HepG2 (cell line): ENCODE data around the gene CDT1. TPM values are rescaled to one million over a fixed set of nuclear protein-coding genes. Genes with fewer than 3 reads are reported as not detected.

ENCODE experiments used
- ATAC-seq: fragments of 200-7000 bp; cut with Tn5 transposase; 3 replicates; pipeline ENCODE4 v1.9.1; 2020; ENCODE audit warnings: mild to moderate bottlenecking, moderate library complexity
- BruUV-seq: library from RNA; stranded (reverse); fragments of 400-500 nt; replicated peaks from 2 replicates; lab custom pipeline; 2021; lab: Mats Ljungman, UMichigan
- CTCF ChIA-PET: fragments of 300-600 bp; formaldehyde crosslinking; extraction: SDS; loops from one replicate; lab custom pipeline; 2021; ENCODE audit warnings: low total read pairs, inconsistent platforms, low intra/inter-chr PET ratio; lab: Yijun Ruan, JAX
- POLR2A ChIA-PET: fragments of 350-600 bp; sonication (Branson Sonifier 250); formaldehyde crosslinking; loops from one replicate; lab custom pipeline; 2020; ENCODE audit warnings: antibody characterized with exemption, inconsistent platforms; lab: Yijun Ruan, JAX
- DNase-seq: peaks from one replicate; pipeline ENCODE4 v3.0.0-alpha.2; 2015; ENCODE audit warnings: low spot score
- FAIRE-seq: peaks from 3 replicates; lab custom pipeline; 2011; peaks lifted over from hg19 to GRCh38; lab: Jason Lieb, UNC
- H2AFZ ChIP-seq: one replicate; pipeline ENCODE4 v1.6.1; 2011; ENCODE audit warnings: low read length, inconsistent platforms
- H3K27ac ChIP-seq: fragments of 300-600 bp; 3 replicates; pipeline ENCODE4 v1.8.0; 2011; ENCODE audit warnings: mixed run types, mild to moderate bottlenecking, mixed read lengths, low read length, inconsistent platforms; ENCODE audit not compliant: insufficient read depth; ENCODE audit errors: extremely low read length
- H3K27me3 ChIP-seq, 2 experiments: fragments of 200-600 bp in 1 of 2; 2 replicates in 1 of 2; 3 replicates in 1 of 2; pipeline versions ENCODE4 v1.6.0 to v1.8.0; 2011; ENCODE audit warnings: low read length in 2 of 2, mild to moderate bottlenecking in 2 of 2, moderate library complexity in 2 of 2, inconsistent platforms in 1 of 2; ENCODE audit not compliant: insufficient read depth in 2 of 2, control insufficient read depth in 1 of 2
- H3K36me3 ChIP-seq, 2 experiments: fragments of 200-600 bp in 1 of 2; replicated peaks in 1 of 2; 2 replicates in 1 of 2; 3 replicates in 1 of 2; pipeline versions ENCODE4 v1.5.1 to v1.8.0; 2011; ENCODE audit warnings: low read length in 2 of 2, inconsistent platforms in 1 of 2; ENCODE audit not compliant: insufficient read depth in 2 of 2, control insufficient read depth in 1 of 2
- H3K4me1 ChIP-seq: 2 replicates; pipeline ENCODE4 v1.5.1; 2012; ENCODE audit warnings: low read length, inconsistent platforms; ENCODE audit not compliant: insufficient read depth
- H3K4me2 ChIP-seq: 2 replicates; pipeline ENCODE4 v1.6.0; 2011; ENCODE audit warnings: low read depth, low read length, inconsistent platforms
- H3K4me3 ChIP-seq, 3 experiments: fragments of 200-600 bp in 1 of 3; sonication (generic), shearing (Covaris generic) in 1 of 3; replicated peaks in 1 of 3; 2 replicates each; pipeline ENCODE4 v1.5.1; 2011 to 2016; ENCODE audit warnings: low read length in 3 of 3, inconsistent platforms in 2 of 3, low read depth in 2 of 3, mild to moderate bottlenecking in 2 of 3, control low read depth in 1 of 3, mixed read lengths in 1 of 3; ENCODE audit not compliant: insufficient read depth in 1 of 3
- H3K79me2 ChIP-seq: one replicate; pipeline ENCODE4 v1.6.1; 2011; ENCODE audit warnings: low read length, inconsistent platforms; ENCODE audit not compliant: insufficient read depth
- H3K9ac ChIP-seq: 2 replicates; pipeline ENCODE4 v1.6.0; 2011; ENCODE audit warnings: mild to moderate bottlenecking, low read depth, low read length, inconsistent platforms; ENCODE audit not compliant: insufficient read depth
- H3K9me3 ChIP-seq: 2 replicates; pipeline ENCODE4 v1.5.1; 2012; ENCODE audit warnings: mild to moderate bottlenecking, low read length
- H4K20me1 ChIP-seq: 2 replicates; pipeline ENCODE4 v1.6.0; 2011; ENCODE audit warnings: inconsistent platforms, mild to moderate bottlenecking, low read length, moderate library complexity; ENCODE audit not compliant: insufficient read depth
- ARID2 ChIP-seq: sonication (generic); formaldehyde crosslinking; IDR thresholded peaks from 2 replicates; pipeline ENCODE4 v1.8.1; 2022; ENCODE audit warnings: mild to moderate bottlenecking, missing genetic modification reagents, borderline replicate concordance
- CSRNP2 ChIP-seq: sonication (generic); formaldehyde crosslinking; conservative IDR thresholded peaks from 2 replicates; pipeline ENCODE4 v1.8.0; 2022; ENCODE audit warnings: low read depth, missing genetic modification reagents
- DNMT3B ChIP-seq: conservative IDR thresholded peaks from 2 replicates; pipeline ENCODE4 v1.6.1; 2016; ENCODE audit warnings: missing biosample characterization, control low read depth
- FOXC1 ChIP-seq: sonication (generic); formaldehyde crosslinking; IDR thresholded peaks from 2 replicates; pipeline ENCODE4 v1.8.0; 2022; ENCODE audit warnings: mild to moderate bottlenecking, missing genetic modification reagents, borderline replicate concordance
- KDM4B ChIP-seq: sonication (generic); formaldehyde crosslinking; IDR thresholded peaks from 2 replicates; pipeline ENCODE4 v1.4.0; 2020; ENCODE audit warnings: missing genetic modification reagents
- PHF5A ChIP-seq: IDR thresholded peaks from one replicate; pipeline ENCODE4 v1.6.1; 2018; ENCODE audit warnings: low read depth, missing genetic modification reagents; ENCODE audit not compliant: unreplicated experiment
- TBL1XR1 ChIP-seq: fragments of 150-350 bp; IDR thresholded peaks from 2 replicates; pipeline ENCODE4 v1.6.1; 2014; ENCODE audit warnings: borderline replicate concordance, low read length; ENCODE audit not compliant: partially characterized antibody
- ZBTB40 ChIP-seq, 2 experiments: fragments of 450-650 bp in 1 of 2; sonication (generic) in 1 of 2; formaldehyde crosslinking in 1 of 2; IDR thresholded peaks; 2 replicates each; pipeline versions ENCODE4 v1.6.1 to v1.8.0; 2016 to 2022; ENCODE audit warnings: antibody characterized with exemption in 1 of 2, mild to moderate bottlenecking in 1 of 2, missing genetic modification reagents in 1 of 2
- ZBTB42 ChIP-seq: sonication (generic); formaldehyde crosslinking; IDR thresholded peaks from 2 replicates; pipeline ENCODE4 v1.5.0; 2020; ENCODE audit warnings: mild to moderate bottlenecking, missing genetic modification reagents
- WGBS: methylation state at CpG from one replicate; pipeline ENCODE4 v1.1.6; 2017; ENCODE audit warnings: low lambda C conversion rate; 5-methylcytosine and 5-hydroxymethylcytosine counted together
- in situ Hi-C: cut with HindIII; loops from 2 replicates; pipeline ENCODE4 v1.10.0; 2017; ENCODE audit warnings: low pct_unique_long_range_greater_than_20kb; ENCODE audit not compliant: extremely low pct_ligation_motif_present
- intact Hi-C: fragments of 100-400 bp; cut with micrococcal nuclease; formaldehyde crosslinking; loops from one replicate; pipeline ENCODE4 v1.10.0; 2022; ENCODE audit not compliant: unreplicated experiment
- polyA plus RNA-seq, 8 experiments: library from polyadenylated mRNA; depleted of rRNA in 3 of 8; stranded (reverse) in 7 of 8; unstranded in 1 of 8; fragments of >200 nt; fragmentation: Illumina TruSeq in 4 of 8; extraction: Trizol in 4 of 8; gene quantifications; 2 replicates each; pipeline versions ENCODE4 v1.2.1 to v1.2.3, GENCODE V29; 2011 to 2016; ENCODE audit warnings: low read depth in 4 of 8, missing spikeins in 1 of 8, mixed read lengths in 1 of 8; ENCODE audit not compliant: insufficient read depth in 1 of 8
- total RNA-seq, 5 experiments: library from RNA; depleted of rRNA; stranded (reverse); fragments of >200 nt; fragmentation: Illumina TruSeq; extraction: Trizol; gene quantifications; 2 replicates each; pipeline ENCODE4 v1.2.3, GENCODE V29; 2016; ENCODE audit warnings: low read depth in 1 of 5

The CDT1 gene
- total and polyA plus RNA-seq, 2 of the 13 experiments (the other 11 are each of a cell fraction or from before 2014, with no cell fraction given): 23.1 to 23.8 TPM

GRCh38 chr16:88856122-88856827 lies 52.7 kb downstream of the CDT1 start:
- POLR2A ChIA-PET: interaction anchor here (0.6 to 2.3 kb wide), 9 partner anchors 7 to 361 kb away, joined by 3 to 29 read pairs (median 5); partner anchors contain the start of genes APRT, CDH15 and ZNF778
- in situ Hi-C loops (loop anchor here (5.0 kb wide), 2 partner anchors 44 to 99 kb away; partner anchors contain the start of gene APRT), intact Hi-C loops (loop anchor here (5.0 kb wide), 2 partner anchors 39 to 99 kb away; no protein-coding TSS in a partner anchor)
- CTCF ChIA-PET: interaction anchor here (2.0 to 2.3 kb wide), 3 partner anchors 17 to 97 kb away, joined by 11 to 22 read pairs (median 12); no protein-coding TSS in a partner anchor
- FAIRE-seq (no peak), DNase-seq (no peak), ATAC-seq (peak; percentile 19)
- peaks cover 12 to 28% of the 10 kb centered on the region in 2 experiments for H3K36me3 ChIP-seq
- peak overlapping the region; percentile 54 to 98 (median 72); a peak in 5 of 6 replicates for H3K4me3 ChIP-seq
- H3K4me2 ChIP-seq: peak overlapping the region; percentile 84
- no peak overlapping the region for H2AFZ ChIP-seq
- no peak overlapping the region for H3K27ac ChIP-seq
- H3K27me3 ChIP-seq: no peaks in the 10 kb centered on the region; a peak in 1 of 5 replicates
- BruUV-seq: no TSS peak
- peaks cover 15% of the 10 kb centered on the region for H3K4me1 ChIP-seq
- peak overlapping the region; percentile 82 for H3K9ac ChIP-seq
- peaks cover 12% of the 10 kb centered on the region for H3K79me2 ChIP-seq
- H3K9me3 ChIP-seq: no peaks in the 10 kb centered on the region
- no peaks in the 10 kb centered on the region for H4K20me1 ChIP-seq
- 17% methylated on average over 44 of the region's 53 CpGs for WGBS
- TF ChIP-seq DNMT3B (CRISPR knock-in tag): no peak
- no peak for TF ChIP-seq TBL1XR1
- no peak for TF ChIP-seq PHF5A (CRISPR knock-in tag)
- TF ChIP-seq ZBTB42: 0 out of 2 replicates have a peak, but pooled peaks have one; percentile 30
- TF ChIP-seq ARID2 (CRISPR knock-in tag): 0 out of 2 replicates have a peak, but pooled peaks have one; percentile 65
- 0 out of 2 replicates have a peak, but pooled peaks have one; percentile 37 for TF ChIP-seq FOXC1 (CRISPR knock-in tag)
- TF ChIP-seq KDM4B (CRISPR knock-in tag): no peak
- TF ChIP-seq CSRNP2 (CRISPR knock-in tag): 0 out of 2 replicates have a peak, but pooled peaks have one; percentile 1
- no peak for TF ChIP-seq ZBTB40 (IDR thresholded peaks at IDR 0.05)
- TF ChIP-seq ZBTB40 (CRISPR knock-in tag; IDR thresholded peaks at IDR 0.05): no peak
